SKM-1 treated with dmso at 0.1 percent for 144 hours (cell line): ENCODE results near the gene CXCR6.

Source experiments
- DNase-seq: peaks from one replicate; lab custom pipeline; 2025; ENCODE audit not compliant: unreplicated experiment; lab: John Stamatoyannopoulos, UW

Gene CXCR6

DNA sequence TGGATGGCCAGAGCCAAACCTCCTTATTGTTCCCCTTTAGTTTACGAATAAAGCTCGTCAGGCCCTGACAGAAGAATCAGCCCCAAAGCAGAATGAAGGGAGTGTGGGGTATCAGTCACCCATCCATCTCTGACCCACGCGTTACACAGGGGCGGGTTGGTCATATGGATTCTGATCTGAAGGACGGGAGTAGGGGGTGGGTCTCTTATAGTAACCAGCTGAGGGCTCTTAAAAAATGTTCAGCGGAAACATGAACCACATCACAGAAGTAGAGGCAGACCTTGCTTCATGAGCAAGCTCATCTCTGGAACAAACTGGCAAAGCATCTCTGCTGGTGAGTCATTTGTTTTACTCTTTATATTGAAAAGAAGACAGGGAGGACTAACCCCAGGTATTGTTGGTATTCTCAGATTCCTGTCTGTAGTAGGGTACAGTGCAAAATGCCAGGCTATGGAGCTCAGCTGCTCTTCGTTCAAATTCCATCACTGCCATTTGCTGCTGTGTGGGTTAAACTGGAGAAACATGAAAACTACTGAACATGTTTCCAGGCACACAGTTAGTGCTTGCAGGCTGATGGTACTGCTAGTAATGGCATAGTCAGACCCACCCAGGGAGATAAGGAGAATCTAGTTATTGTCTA, at the start of gene CXCR6:
TSS of gene CXCR6 (plus strand) at position 258 of the 640 bp plus-strand sequence. CDS start 3,018 bp downstream, outside the sequence.
- DNase-seq, result no peak

DNA sequence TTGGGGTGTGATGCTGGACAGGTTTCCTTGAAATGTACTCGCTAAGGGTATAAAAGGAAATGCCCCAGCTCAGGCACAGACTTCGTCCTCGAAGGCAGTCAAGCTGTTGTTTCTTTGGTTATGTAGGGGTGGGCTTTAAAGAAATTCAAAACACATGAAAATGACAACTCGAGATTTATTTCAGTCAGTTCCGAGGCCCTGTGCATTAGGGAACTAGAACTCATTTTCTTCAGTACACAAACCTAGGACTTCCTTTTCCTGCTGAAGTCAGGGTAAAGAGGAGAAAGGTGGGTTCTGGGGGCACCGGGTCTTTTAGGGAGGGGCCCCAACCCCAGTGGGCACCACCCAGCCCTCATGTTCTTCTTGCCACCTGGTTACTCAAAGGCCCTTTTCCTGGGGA, 49.2 kb upstream of the CXCR6 start:
- DNase-seq, result no peak

GRCh38 chr3:45895686-45896468, 47.4 kb upstream of the CXCR6 start:
- DNase-seq, result no peak

DNA sequence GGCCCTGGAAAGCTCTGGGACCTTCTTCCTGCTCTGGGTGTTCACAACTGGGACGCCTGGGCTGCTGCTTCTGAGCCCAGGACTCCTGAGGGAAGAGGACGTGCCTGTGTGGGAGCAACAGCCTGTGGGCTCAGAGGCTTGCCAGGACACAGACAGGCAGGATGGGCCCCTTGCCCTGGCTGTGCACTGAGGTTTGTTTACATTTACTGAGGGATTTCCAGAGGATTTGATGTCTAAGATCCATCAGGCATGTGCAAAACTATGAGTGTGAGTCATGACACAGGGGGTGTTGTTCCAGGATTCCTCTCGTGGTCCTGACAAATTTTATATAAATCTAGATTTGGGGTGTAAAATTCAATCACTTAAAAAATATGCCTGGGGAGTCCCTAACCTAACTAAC, 46.3 kb upstream of the CXCR6 start:
- no peak for DNase-seq

GRCh38 chr3:45904931-45905330, 38.3 kb upstream of the CXCR6 start:
- DNase-seq, result no peak

GRCh38 chr3:45905755-45906154, 37.5 kb upstream of the CXCR6 start:
- DNase-seq, result no peak

- DNase-seq, result no peak
These were observed 36.4 kb upstream of the CXCR6 start for GRCh38 chr3:45906681-45907407.

- DNase-seq, result no peak
These were observed 35.2 kb upstream of the CXCR6 start for GRCh38 chr3:45907769-45908705.

GRCh38 chr3:45908761-45909160, 34.5 kb upstream of the CXCR6 start:
- no peak for DNase-seq

GRCh38 chr3:45909542-45909941, 33.7 kb upstream of the CXCR6 start:
- DNase-seq, result no peak

DNA sequence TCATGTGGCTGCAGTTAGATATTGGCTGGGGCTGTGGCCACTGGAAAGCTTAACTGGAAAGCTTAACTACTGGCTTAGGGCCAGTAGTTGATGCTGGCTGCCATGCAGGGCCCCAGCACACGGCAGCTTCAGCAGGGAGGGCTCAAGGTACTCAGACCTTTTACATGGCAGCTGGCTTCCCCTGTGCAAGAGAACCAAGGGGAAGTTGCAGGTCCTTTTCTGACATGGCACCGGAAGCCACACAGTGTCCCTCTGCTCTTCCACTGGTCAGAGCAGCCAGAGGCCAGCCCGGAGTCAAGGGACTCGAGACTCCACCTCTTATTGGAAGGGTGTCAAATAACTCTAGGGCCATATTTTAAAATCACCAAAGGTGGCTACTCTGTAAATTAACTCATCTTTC, 32.4 kb upstream of the CXCR6 start:
- no peak for DNase-seq

DNA sequence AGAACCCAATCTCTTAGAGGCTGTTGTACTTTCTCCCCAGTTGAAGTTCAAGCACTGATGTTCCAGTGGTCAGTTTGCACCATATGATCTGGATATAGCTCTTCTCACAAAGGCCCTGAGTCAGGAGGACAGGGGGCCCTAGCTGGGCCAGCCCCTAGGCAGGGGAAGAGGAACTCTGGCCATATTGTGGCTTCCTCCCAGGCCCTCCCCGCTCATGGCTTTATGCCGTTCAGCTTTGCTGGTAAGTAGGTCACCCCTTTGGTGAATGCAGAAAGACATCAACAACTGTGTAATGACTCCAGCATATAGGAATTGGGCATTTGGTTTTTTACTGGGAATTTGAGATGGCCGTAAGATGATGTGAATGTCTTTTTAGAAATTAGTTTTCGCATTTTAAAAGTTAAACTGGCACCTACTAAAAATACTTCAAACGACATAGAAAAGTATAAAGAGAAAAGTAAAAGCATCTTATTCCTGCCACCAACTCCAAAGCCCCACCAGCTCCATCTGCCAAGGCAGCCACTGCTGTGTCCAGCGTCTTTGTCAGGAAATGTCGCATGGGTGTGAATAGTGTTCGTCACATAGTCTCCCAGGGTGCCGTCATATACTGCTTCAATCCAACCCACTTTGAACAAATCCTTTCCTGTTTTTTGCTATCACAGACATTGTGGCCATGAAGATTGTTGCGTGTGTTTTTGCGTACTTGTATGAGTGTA, 31.6 kb upstream of the CXCR6 start:
- DNase-seq, result no peak

- no peak for DNase-seq
These were observed 30.8 kb upstream of the CXCR6 start for GRCh38 chr3:45912435-45912834.

- DNase-seq, result no peak
These were observed 28.8 kb upstream of the CXCR6 start for GRCh38 chr3:45914362-45915058.

GRCh38 chr3:45915059-45915439, 28.2 kb upstream of the CXCR6 start:
- no peak for DNase-seq

- peak; percentile 19 for DNase-seq
These were observed 27.6 kb upstream of the CXCR6 start for GRCh38 chr3:45915518-45916231.

DNA sequence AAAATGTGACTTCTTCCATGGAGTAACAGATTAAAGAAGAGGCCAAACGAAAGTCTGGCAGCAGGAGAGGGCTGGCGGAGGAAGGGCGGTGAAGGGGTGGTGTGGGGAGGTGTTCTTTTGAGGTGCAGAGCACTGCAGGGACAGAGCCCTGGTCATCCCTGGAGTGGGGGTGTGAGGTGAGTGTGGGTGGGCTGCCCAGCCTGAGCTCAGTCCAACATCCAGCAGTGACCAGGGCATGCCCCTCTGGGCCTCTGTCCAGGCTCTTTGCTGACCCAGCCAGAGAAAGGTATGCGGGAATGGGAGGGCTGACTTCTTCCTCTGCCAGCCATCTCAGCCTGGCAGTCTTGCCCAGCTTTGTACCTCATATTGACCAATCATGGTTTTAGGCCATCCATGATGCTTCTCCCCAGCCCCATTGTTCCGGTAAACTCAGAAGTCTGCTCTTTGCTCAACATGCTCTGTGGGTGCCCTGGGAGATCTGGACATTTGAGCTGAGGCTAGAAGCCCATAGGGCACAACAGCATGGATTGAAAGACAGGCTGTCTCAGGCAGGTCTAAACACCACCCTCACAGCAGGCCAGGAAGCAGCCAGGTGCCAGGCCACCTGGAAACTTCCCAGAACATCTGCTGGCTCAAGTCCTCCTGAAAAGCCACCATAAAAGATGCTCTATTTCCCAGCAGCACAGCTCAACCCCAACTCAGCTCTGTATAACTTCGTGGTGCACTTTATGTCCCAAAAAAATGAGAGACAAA, 25.9 kb upstream of the CXCR6 start:
- DNase-seq, result no peak
